Activated CD4-positive, alpha-beta memory T cell treated with anti-CD3 and anti-CD28 coated beads, Interleukin-2, amount 10 ng/mL, durations not matched to agents 7 days and 5 days (primary cell): Measurements from ENCODE around the gene NWD2. TPM values are rescaled to one million over a fixed set of nuclear protein-coding genes. Genes with fewer than 3 reads are reported as not detected.

Experiments
- CTCF ChIA-PET: fragments of 350-600 bp; sonication (Branson Sonifier 250); formaldehyde crosslinking; loops from one replicate; lab custom pipeline; 2021; ENCODE audit warnings: antibody characterized with exemption, inconsistent platforms; lab: Charles Lee
- POLR2A ChIA-PET: fragments of 350-600 bp; sonication (Branson Sonifier 250); formaldehyde crosslinking; loops from one replicate; lab custom pipeline; 2021; ENCODE audit warnings: antibody characterized with exemption; lab: Charles Lee
- DNase-seq: peaks from one replicate; pipeline ENCODE4 v3.0.0-alpha.2; 2020
- H3K27ac Mint-ChIP-seq: one replicate; pipeline ENCODE4 v1.8.0; 2021; ENCODE audit warnings: mild to moderate bottlenecking, mixed read lengths
- H3K27me3 Mint-ChIP-seq: one replicate; pipeline ENCODE4 v1.8.0; 2021; ENCODE audit warnings: mixed read lengths
- H3K36me3 Mint-ChIP-seq: one replicate; pipeline ENCODE4 v1.8.0; 2021; ENCODE audit warnings: low read depth, mixed read lengths
- H3K4me1 Mint-ChIP-seq: one replicate; pipeline ENCODE4 v1.8.0; 2021; ENCODE audit warnings: mixed read lengths
- H3K4me3 Mint-ChIP-seq: one replicate; pipeline ENCODE4 v1.8.0; 2021; ENCODE audit warnings: mild to moderate bottlenecking, mixed read lengths
- H3K9me3 Mint-ChIP-seq: one replicate; pipeline ENCODE4 v1.8.0; 2021; ENCODE audit warnings: mixed read lengths
- total RNA-seq, 2 experiments: library from RNA; stranded (reverse); gene quantifications; one replicate each; pipeline ENCODE4 v1.2.3, GENCODE V29; 2021

The NWD2 gene
- total RNA-seq, 2 experiments from 2014 or later = not detected

GRCh38 chr4:37324546-37324945, 80.0 kb downstream of the NWD2 start:
- Mint-ChIP-seq H3K4me3 (no peak overlapping the region), H3K9me3 (no peaks in the 10 kb centered on the region), H3K4me1 (no peaks in the 10 kb centered on the region), H3K27ac (no peak overlapping the region), H3K27me3 (no peaks in the 10 kb centered on the region), H3K36me3 (no peaks in the 10 kb centered on the region)
- DNase-seq = no peak
- CTCF ChIA-PET = no interaction called here
- POLR2A ChIA-PET = no interaction called here

- Mint-ChIP-seq H3K36me3 (no peaks in the 10 kb centered on the region), H3K4me1 (no peaks in the 10 kb centered on the region), H3K4me3 (no peak overlapping the region), H3K27me3 (no peaks in the 10 kb centered on the region), H3K27ac (no peak overlapping the region), H3K9me3 (no peaks in the 10 kb centered on the region)
- POLR2A ChIA-PET = no interaction called here
- CTCF ChIA-PET = no interaction called here
- DNase-seq = no peak
Observed at GRCh38 chr4:37326852-37327251, 82.3 kb downstream of the NWD2 start.

- no peak overlapping the region for H3K27ac Mint-ChIP-seq
Observed at GRCh38 chr4:37338972-37339371, 94.4 kb downstream of the NWD2 start.

GRCh38 chr4:37358748-37359147, 114.2 kb downstream of the NWD2 start:
- H3K27me3 Mint-ChIP-seq = peaks cover 2% of the 10 kb centered on the region
- H3K27ac Mint-ChIP-seq = no peak overlapping the region
- no peak for DNase-seq
- no peaks in the 10 kb centered on the region for H3K36me3 Mint-ChIP-seq
- CTCF ChIA-PET = interaction anchor here (0.9 kb wide), 1 partner anchor 944 kb away, joined by 3 read pairs; no protein-coding TSS in a partner anchor
- H3K9me3 Mint-ChIP-seq = no peaks in the 10 kb centered on the region
- no peak overlapping the region for H3K4me3 Mint-ChIP-seq
- POLR2A ChIA-PET = no interaction called here
- H3K4me1 Mint-ChIP-seq = no peaks in the 10 kb centered on the region

More at GRCh38 chr4:37338972-37339371, 94.4 kb downstream of the NWD2 start:
- DNase-seq = no peak
- Mint-ChIP-seq H3K36me3 (no peaks in the 10 kb centered on the region), H3K27me3 (no peaks in the 10 kb centered on the region), H3K4me3 (no peak overlapping the region), H3K4me1 (no peaks in the 10 kb centered on the region), H3K9me3 (no peaks in the 10 kb centered on the region)
- ChIA-PET CTCF (no interaction called here), POLR2A (no interaction called here)

GRCh38 chr4:37359261-37359660, 114.7 kb downstream of the NWD2 start:
- POLR2A ChIA-PET = no interaction called here

GRCh38 chr4:37365888-37366287, 121.3 kb downstream of the NWD2 start:
- no peak for DNase-seq
- Mint-ChIP-seq H3K36me3 (no peaks in the 10 kb centered on the region), H3K4me1 (no peaks in the 10 kb centered on the region), H3K4me3 (no peak overlapping the region), H3K27me3 (peaks cover 4% of the 10 kb centered on the region), H3K27ac (no peak overlapping the region), H3K9me3 (no peaks in the 10 kb centered on the region)
- ChIA-PET POLR2A (no interaction called here), CTCF (interaction anchor here (0.7 kb wide), 1 partner anchor 9 kb away, joined by 3 read pairs; no protein-coding TSS in a partner anchor)

More at GRCh38 chr4:37359261-37359660, 114.7 kb downstream of the NWD2 start:
- DNase-seq = no peak
- Mint-ChIP-seq H3K27ac (no peak overlapping the region), H3K4me3 (no peak overlapping the region), H3K27me3 (peaks cover 2% of the 10 kb centered on the region), H3K4me1 (no peaks in the 10 kb centered on the region), H3K9me3 (no peaks in the 10 kb centered on the region), H3K36me3 (no peaks in the 10 kb centered on the region)
- CTCF ChIA-PET = interaction anchor here (0.9 kb wide), 1 partner anchor 945 kb away, joined by 3 read pairs; no protein-coding TSS in a partner anchor

- Mint-ChIP-seq H3K27ac (no peak overlapping the region), H3K4me3 (no peak overlapping the region), H3K36me3 (no peaks in the 10 kb centered on the region), H3K9me3 (no peaks in the 10 kb centered on the region), H3K27me3 (peaks cover 5% of the 10 kb centered on the region), H3K4me1 (no peaks in the 10 kb centered on the region)
- CTCF ChIA-PET = no interaction called here
- DNase-seq = no peak
- POLR2A ChIA-PET = no interaction called here
Observed at GRCh38 chr4:37367901-37368300, 123.4 kb downstream of the NWD2 start.

GRCh38 chr4:37370052-37370451, 125.5 kb downstream of the NWD2 start:
- no peaks in the 10 kb centered on the region for H3K36me3 Mint-ChIP-seq
- no peak overlapping the region for H3K4me3 Mint-ChIP-seq
- no peaks in the 10 kb centered on the region for H3K4me1 Mint-ChIP-seq
- no peak overlapping the region for H3K27ac Mint-ChIP-seq
- POLR2A ChIA-PET = no interaction called here
- no peak for DNase-seq
- peaks cover 9% of the 10 kb centered on the region for H3K27me3 Mint-ChIP-seq
- H3K9me3 Mint-ChIP-seq = no peaks in the 10 kb centered on the region
- CTCF ChIA-PET = no interaction called here

- ChIA-PET POLR2A (no interaction called here), CTCF (no interaction called here)
- peaks cover 16% of the 10 kb centered on the region for H3K27me3 Mint-ChIP-seq
- H3K4me3 Mint-ChIP-seq = no peak overlapping the region
- H3K36me3 Mint-ChIP-seq = no peaks in the 10 kb centered on the region
- H3K4me1 Mint-ChIP-seq = no peaks in the 10 kb centered on the region
- H3K27ac Mint-ChIP-seq = no peak overlapping the region
- no peak for DNase-seq
- H3K9me3 Mint-ChIP-seq = no peaks in the 10 kb centered on the region
Observed at GRCh38 chr4:37381040-37381668, 136.6 kb downstream of the NWD2 start.

GRCh38 chr4:37383579-37384229, 139.2 kb downstream of the NWD2 start:
- ChIA-PET POLR2A (no interaction called here), CTCF (interaction anchor here (1.1 to 1.5 kb wide), 3 partner anchors 9 to 924 kb away, joined by 3 to 4 read pairs (median 3); no protein-coding TSS in a partner anchor)
- DNase-seq = no peak
- Mint-ChIP-seq H3K4me3 (no peak overlapping the region), H3K27me3 (peaks cover 15% of the 10 kb centered on the region), H3K9me3 (no peaks in the 10 kb centered on the region), H3K36me3 (no peaks in the 10 kb centered on the region), H3K4me1 (no peaks in the 10 kb centered on the region), H3K27ac (no peak overlapping the region)

GRCh38 chr4:37385424-37385823, 140.9 kb downstream of the NWD2 start:
- no peaks in the 10 kb centered on the region for H3K4me1 Mint-ChIP-seq
- DNase-seq = no peak
- CTCF ChIA-PET = interaction anchor here (1.2 to 1.5 kb wide), 2 partner anchors 58 to 926 kb away, joined by 3 to 4 read pairs; no protein-coding TSS in a partner anchor
- no peak overlapping the region for H3K4me3 Mint-ChIP-seq
- peaks cover 13% of the 10 kb centered on the region for H3K27me3 Mint-ChIP-seq
- POLR2A ChIA-PET = no interaction called here
- H3K36me3 Mint-ChIP-seq = no peaks in the 10 kb centered on the region
- no peaks in the 10 kb centered on the region for H3K9me3 Mint-ChIP-seq
- H3K27ac Mint-ChIP-seq = no peak overlapping the region

- Mint-ChIP-seq H3K4me1 (peaks cover 2% of the 10 kb centered on the region), H3K27me3 (peaks cover 2% of the 10 kb centered on the region), H3K27ac (no peak overlapping the region), H3K9me3 (no peaks in the 10 kb centered on the region), H3K36me3 (no peaks in the 10 kb centered on the region), H3K4me3 (no peak overlapping the region)
- no peak for DNase-seq
- POLR2A ChIA-PET = no interaction called here
- CTCF ChIA-PET = no interaction called here
Observed at GRCh38 chr4:37388681-37389365, 144.3 kb downstream of the NWD2 start.

GRCh38 chr4:37389366-37389765, 144.8 kb downstream of the NWD2 start:
- POLR2A ChIA-PET = no interaction called here
- Mint-ChIP-seq H3K9me3 (no peaks in the 10 kb centered on the region), H3K27ac (no peak overlapping the region), H3K36me3 (no peaks in the 10 kb centered on the region), H3K4me3 (no peak overlapping the region), H3K27me3 (peaks cover 2% of the 10 kb centered on the region), H3K4me1 (peaks cover 2% of the 10 kb centered on the region)
- CTCF ChIA-PET = no interaction called here
- DNase-seq = no peak
